GM12878 (cell line): ENCODE data around the gene TESK2. TPM values are rescaled to one million over a fixed set of nuclear protein-coding genes. Genes with fewer than 3 reads are reported as not detected.

Experiments
- BCL11A ChIP-seq: IDR thresholded peaks from 2 replicates; pipeline ENCODE4 v1.6.1; 2011; ENCODE audit warnings: low read depth, low read length
- ETV6 ChIP-seq, 2 experiments: fragments of 450-650 bp in 1 of 2; IDR thresholded peaks in 1 of 2; conservative IDR thresholded peaks in 1 of 2; 2 replicates each; pipeline ENCODE4 v1.6.1; 2014; ENCODE audit warnings: antibody characterized with exemption in 1 of 2, borderline replicate concordance in 1 of 2, low read depth in 1 of 2, mild to moderate bottlenecking in 1 of 2, moderate library complexity in 1 of 2
- FOXM1 ChIP-seq: IDR thresholded peaks from 2 replicates; pipeline ENCODE4 v1.6.1; 2012; ENCODE audit warnings: low read depth, mild to moderate bottlenecking, inconsistent platforms, low read length, moderate library complexity
- GABPA ChIP-seq: IDR thresholded peaks from 2 replicates; pipeline ENCODE4 v1.6.1; 2014; ENCODE audit warnings: antibody characterized with exemption, low read depth, mild to moderate bottlenecking, inconsistent platforms
- IKZF1 ChIP-seq: fragments of 450-650 bp; conservative IDR thresholded peaks from 2 replicates; pipeline ENCODE4 v1.6.1; 2017; ENCODE audit warnings: antibody characterized with exemption, mild to moderate bottlenecking
- IKZF2 ChIP-seq, 2 experiments: fragments of 450-650 bp; IDR thresholded peaks; 2 replicates each; pipeline ENCODE4 v1.6.1; 2017; ENCODE audit warnings: mild to moderate bottlenecking in 2 of 2, moderate library complexity in 2 of 2
- JUNB ChIP-seq: IDR thresholded peaks from 2 replicates; pipeline ENCODE4 v1.6.1; 2016; ENCODE audit warnings: antibody characterized with exemption, mild to moderate bottlenecking
- KDM1A ChIP-seq: fragments of 200-600 bp; sonication (generic); IDR thresholded peaks from 2 replicates; pipeline ENCODE4 v1.6.1; 2016; ENCODE audit warnings: borderline replicate concordance
- MXI1 ChIP-seq: fragments of 150-350 bp; IDR thresholded peaks from 2 replicates; pipeline ENCODE4 v1.6.1; 2011; ENCODE audit warnings: low read depth, mild to moderate bottlenecking, inconsistent platforms, low read length, improper control_type of control experiment
- RAD21 ChIP-seq: IDR thresholded peaks from 2 replicates; pipeline ENCODE4 v1.6.1; 2011; ENCODE audit warnings: mild to moderate bottlenecking, low read depth, low read length, moderate library complexity; ENCODE audit not compliant: insufficient read depth
- RB1 ChIP-seq: fragments of 450-650 bp; formaldehyde crosslinking; IDR thresholded peaks from 2 replicates; pipeline ENCODE4 v1.6.1; 2017; ENCODE audit warnings: mild to moderate bottlenecking, borderline replicate concordance
- RBBP5 ChIP-seq: fragments of 200-600 bp; sonication (generic); conservative IDR thresholded peaks from 2 replicates; pipeline ENCODE4 v1.6.1; 2016
- RUNX3 ChIP-seq: IDR thresholded peaks from 2 replicates; pipeline ENCODE4 v1.6.1; 2012; ENCODE audit warnings: low read length, inconsistent platforms
- SMARCA5 ChIP-seq: fragments of 450-650 bp; IDR thresholded peaks from 2 replicates; pipeline ENCODE4 v1.6.1; 2017; ENCODE audit warnings: mild to moderate bottlenecking
- SMC3 ChIP-seq: IDR thresholded peaks from 2 replicates; pipeline ENCODE4 v1.6.1; 2011; ENCODE audit warnings: low read length, improper control_type of control experiment, borderline replicate concordance
- SREBF2 ChIP-seq: IDR thresholded peaks from 2 replicates; pipeline ENCODE4 v1.6.1; 2012; ENCODE audit warnings: mild to moderate bottlenecking, low read length
- YBX1 ChIP-seq: fragments of 450-650 bp; IDR thresholded peaks from 2 replicates; pipeline ENCODE4 v1.6.1; 2016; ENCODE audit warnings: antibody characterized with exemption
- ZNF24 ChIP-seq: fragments of 450-650 bp; IDR thresholded peaks from 2 replicates; pipeline ENCODE4 v1.6.1; 2017; ENCODE audit warnings: antibody characterized with exemption, mild to moderate bottlenecking
- polyA plus RNA-seq, 11 experiments: library from polyadenylated mRNA; depleted of rRNA in 4 of 11; unstranded in 6 of 11; stranded (reverse) in 5 of 11; fragments of >200 nt; fragmentation: Nextera tagmentation in 4 of 11; fragmentation: Illumina TruSeq in 1 of 11; extraction: Ambion mirVana in 4 of 11; extraction: Trizol in 1 of 11; gene quantifications; 1 replicate in 1 of 11; 2 replicates in 10 of 11; pipeline versions ENCODE4 v1.2.1 to v1.2.3, GENCODE V29; 2011 to 2016; ENCODE audit warnings: inconsistent platforms in 2 of 11, missing spikeins in 2 of 11, low read depth in 1 of 11
- total RNA-seq, 4 experiments: library from RNA; depleted of rRNA in 3 of 4; stranded (reverse); fragments of >200 nt in 3 of 4; fragmentation: Illumina TruSeq in 1 of 4; extraction: Trizol in 1 of 4; gene quantifications; 2 replicates each; pipeline versions ENCODE4 v1.2.1 to v1.2.3, GENCODE V29; 2013 to 2021
- TF ChIP-seq, protein P1 (sequence below), 3 experiments: IDR thresholded peaks in 2 of 3; conservative IDR thresholded peaks in 1 of 3; 2 replicates each; pipeline ENCODE4 v1.5.1; 2011; ENCODE audit warnings: low read depth in 3 of 3, low read length in 3 of 3, mild to moderate bottlenecking in 3 of 3, control low read depth in 2 of 3, moderate library complexity in 2 of 3, inconsistent platforms in 1 of 3, mixed read lengths in 1 of 3; ENCODE audit not compliant: control insufficient read depth in 2 of 3, insufficient read depth in 1 of 3; ENCODE audit errors: extremely low read depth in 1 of 3
- TF ChIP-seq, protein P2 (sequence below): IDR thresholded peaks from 2 replicates; pipeline ENCODE4 v1.6.1; 2011; ENCODE audit warnings: low read depth, low read length, improper control_type of control experiment, borderline replicate concordance

Gene TESK2
- total and polyA plus RNA-seq, 10 of the 15 experiments (the other 5 are each of a cell fraction or from before 2014, with no cell fraction given) = 2.2 to 10.0 (median 5.7) TPM

DNA sequence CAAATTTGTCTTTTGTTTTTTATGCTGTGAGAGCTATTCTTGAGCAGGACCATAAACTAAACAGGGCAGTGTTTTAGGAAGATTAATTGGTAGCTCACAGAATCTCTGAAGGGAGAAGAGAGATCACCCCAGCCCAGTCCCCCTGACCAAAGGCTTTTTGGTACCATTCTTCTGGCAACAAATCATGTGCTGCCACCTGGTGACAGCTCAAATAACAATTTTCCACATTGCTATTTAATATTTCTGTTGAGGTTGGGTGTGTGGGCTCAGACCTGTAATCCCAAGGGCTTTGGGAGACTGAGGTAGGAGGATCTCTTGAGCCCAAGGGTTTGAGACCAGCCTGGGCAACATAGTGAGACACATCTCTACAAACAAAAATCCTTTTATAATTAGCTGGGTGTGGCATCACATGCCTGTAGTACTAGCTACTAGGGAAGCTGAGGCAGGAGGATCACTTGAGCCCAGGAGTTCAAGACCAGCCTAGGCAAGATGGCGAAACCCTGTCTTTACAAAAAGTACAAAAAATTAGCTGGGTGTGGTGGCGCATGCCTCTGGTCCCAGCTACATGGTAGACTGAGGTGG lies 2.2 kb upstream of the TESK2 start (continued):
- TF ChIP-seq RAD21 (peak; percentile 95), GABPA (no peak), RBBP5 (no peak), IKZF2 (IDR thresholded peaks at IDR 0.05) (no peak), ZNF24 (no peak), YBX1 (0 out of 2 replicates have a peak, but pooled peaks have one; percentile 13), ETV6 (conservative IDR thresholded peaks at IDR 0.05 in 1 of 2, IDR thresholded peaks at IDR 0.05 in 1 of 2; ENCODE audit: borderline replicate concordance in 1 of 2, low read depth in 1 of 2) (no peak), KDM1A (no peak), RB1 (no peak), BCL11A (no peak), RUNX3 (peak; percentile 29; the same call in 1 of the 2 replicates), SREBF2 (no peak), IKZF1 (0 out of 2 replicates have a peak, but pooled peaks have one; percentile 24), MXI1 (no peak), FOXM1 (no peak), SMC3 (peak; percentile 96), SMARCA5 (no peak), JUNB (no peak)
- TF ChIP-seq, protein P1, sequence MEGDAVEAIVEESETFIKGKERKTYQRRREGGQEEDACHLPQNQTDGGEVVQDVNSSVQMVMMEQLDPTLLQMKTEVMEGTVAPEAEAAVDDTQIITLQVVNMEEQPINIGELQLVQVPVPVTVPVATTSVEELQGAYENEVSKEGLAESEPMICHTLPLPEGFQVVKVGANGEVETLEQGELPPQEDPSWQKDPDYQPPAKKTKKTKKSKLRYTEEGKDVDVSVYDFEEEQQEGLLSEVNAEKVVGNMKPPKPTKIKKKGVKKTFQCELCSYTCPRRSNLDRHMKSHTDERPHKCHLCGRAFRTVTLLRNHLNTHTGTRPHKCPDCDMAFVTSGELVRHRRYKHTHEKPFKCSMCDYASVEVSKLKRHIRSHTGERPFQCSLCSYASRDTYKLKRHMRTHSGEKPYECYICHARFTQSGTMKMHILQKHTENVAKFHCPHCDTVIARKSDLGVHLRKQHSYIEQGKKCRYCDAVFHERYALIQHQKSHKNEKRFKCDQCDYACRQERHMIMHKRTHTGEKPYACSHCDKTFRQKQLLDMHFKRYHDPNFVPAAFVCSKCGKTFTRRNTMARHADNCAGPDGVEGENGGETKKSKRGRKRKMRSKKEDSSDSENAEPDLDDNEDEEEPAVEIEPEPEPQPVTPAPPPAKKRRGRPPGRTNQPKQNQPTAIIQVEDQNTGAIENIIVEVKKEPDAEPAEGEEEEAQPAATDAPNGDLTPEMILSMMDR (IDR thresholded peaks at IDR 0.05 in 2 of 3, conservative IDR thresholded peaks at IDR 0.05 in 1 of 3; ENCODE audit: control insufficient read depth in 2 of 3, extremely low read depth in 1 of 3, insufficient read depth in 1 of 3, low read depth in 3 of 3, low read length in 3 of 3) = peak; percentile 48 to 86 (median 51); a peak in 5 of 6 replicates
- TF ChIP-seq, protein P2, sequence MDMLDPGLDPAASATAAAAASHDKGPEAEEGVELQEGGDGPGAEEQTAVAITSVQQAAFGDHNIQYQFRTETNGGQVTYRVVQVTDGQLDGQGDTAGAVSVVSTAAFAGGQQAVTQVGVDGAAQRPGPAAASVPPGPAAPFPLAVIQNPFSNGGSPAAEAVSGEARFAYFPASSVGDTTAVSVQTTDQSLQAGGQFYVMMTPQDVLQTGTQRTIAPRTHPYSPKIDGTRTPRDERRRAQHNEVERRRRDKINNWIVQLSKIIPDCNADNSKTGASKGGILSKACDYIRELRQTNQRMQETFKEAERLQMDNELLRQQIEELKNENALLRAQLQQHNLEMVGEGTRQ = no peak
